ENCODE measurements around the gene MYH7.

MYH7 gene

DNA sequence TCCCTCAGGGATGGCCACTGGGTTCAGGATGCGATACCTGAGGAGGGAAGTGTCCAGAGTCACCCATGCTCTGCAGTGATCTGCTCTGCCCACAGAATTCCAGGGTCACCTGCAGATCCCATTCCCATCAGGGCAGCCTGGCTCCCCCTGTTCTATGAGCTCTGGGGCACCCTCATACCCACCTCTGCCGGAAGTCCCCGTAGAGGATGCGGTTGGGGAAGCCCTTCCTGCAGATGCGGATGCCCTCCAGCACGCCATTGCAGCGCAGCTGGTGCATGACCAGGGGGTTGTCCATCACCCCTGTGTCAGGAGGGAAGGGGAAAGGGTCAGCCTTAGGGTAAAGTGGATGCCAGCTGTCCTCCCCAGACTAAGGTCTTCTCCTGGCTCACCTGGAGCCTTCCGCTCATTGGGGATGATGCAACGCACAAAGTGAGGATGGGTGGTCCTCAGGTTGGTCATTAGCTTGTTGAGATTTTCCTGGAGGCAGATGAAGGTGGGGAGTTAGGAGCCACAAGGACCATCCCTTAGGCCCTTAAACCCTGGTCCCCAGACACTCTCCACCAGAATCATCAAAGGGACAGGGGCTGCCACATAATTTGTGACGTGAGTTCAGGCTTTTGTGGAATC is 38.6 kb downstream of the MYH7 start:
- Histone ChIP-seq H3K4me3 (ENCODE audit: low read depth, low read length) (no peak overlapping the region), H3K9me3 (ENCODE audit: control insufficient read depth, insufficient read depth, low read depth, low read length) (no peaks in the 10 kb centered on the region), H3K4me1 (ENCODE audit: control insufficient read depth, insufficient read depth, low read length) (no peaks in the 10 kb centered on the region), H3K36me3 (ENCODE audit: control insufficient read depth in 2 of 2, insufficient read depth in 1 of 2, low read length in 2 of 2) (no peaks in the 10 kb centered on the region), H3K27ac (ENCODE audit: extremely low read depth, low read depth, low read length) (no peak overlapping the region)
- CTCF ChIA-PET: interaction anchor here (0.5 kb wide), 1 partner anchor 211 kb away, joined by 4 read pairs; no protein-coding TSS in a partner anchor
- TF ChIP-seq ZNF175 (tag by site-specific recombination; IDR thresholded peaks at IDR 0.05) (no peak), TRIM28 (IDR thresholded peaks at IDR 0.05; ENCODE audit: borderline replicate concordance, low read length) (no peak), ZNF571 (tag by site-specific recombination; IDR thresholded peaks at IDR 0.05) (no peak)
- TF ChIP-seq, protein P1, sequence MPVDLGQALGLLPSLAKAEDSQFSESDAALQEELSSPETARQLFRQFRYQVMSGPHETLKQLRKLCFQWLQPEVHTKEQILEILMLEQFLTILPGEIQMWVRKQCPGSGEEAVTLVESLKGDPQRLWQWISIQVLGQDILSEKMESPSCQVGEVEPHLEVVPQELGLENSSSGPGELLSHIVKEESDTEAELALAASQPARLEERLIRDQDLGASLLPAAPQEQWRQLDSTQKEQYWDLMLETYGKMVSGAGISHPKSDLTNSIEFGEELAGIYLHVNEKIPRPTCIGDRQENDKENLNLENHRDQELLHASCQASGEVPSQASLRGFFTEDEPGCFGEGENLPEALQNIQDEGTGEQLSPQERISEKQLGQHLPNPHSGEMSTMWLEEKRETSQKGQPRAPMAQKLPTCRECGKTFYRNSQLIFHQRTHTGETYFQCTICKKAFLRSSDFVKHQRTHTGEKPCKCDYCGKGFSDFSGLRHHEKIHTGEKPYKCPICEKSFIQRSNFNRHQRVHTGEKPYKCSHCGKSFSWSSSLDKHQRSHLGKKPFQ (tag by site-specific recombination; IDR thresholded peaks at IDR 0.05): no peak
- POLR2A ChIA-PET: no interaction called here

DNA sequence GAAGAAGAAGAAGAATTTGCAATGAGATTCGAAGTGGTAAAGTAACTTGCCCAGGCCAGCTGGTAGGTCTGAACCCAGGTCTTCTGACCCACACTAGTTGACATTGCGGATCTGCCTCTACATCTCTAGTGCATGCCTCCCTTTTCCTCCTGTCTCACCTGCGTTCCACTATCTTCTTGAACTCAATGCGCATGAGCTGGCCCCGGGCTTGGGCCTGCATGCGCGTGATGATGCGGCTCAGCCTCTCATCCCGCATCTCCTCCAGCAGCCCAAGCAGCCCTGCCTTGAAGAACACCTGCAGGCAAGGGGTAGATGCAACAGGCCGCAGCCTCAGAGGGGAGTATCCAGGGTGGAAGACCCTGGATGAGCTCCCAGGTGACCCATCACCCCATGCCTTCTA is 39.3 kb downstream of the MYH7 start:
- H3K4me3 ChIP-seq (ENCODE audit: low read depth, low read length): no peak overlapping the region
- ChIA-PET CTCF (interaction anchor here (0.5 to 0.8 kb wide), 2 partner anchors 30 to 172 kb away, joined by 3 to 5 read pairs; no protein-coding TSS in a partner anchor), POLR2A (no interaction called here)
- H3K27ac ChIP-seq (ENCODE audit: extremely low read depth, low read depth, low read length): no peak overlapping the region
- no peaks in the 10 kb centered on the region for H3K9me3 ChIP-seq (ENCODE audit: control insufficient read depth, insufficient read depth, low read depth, low read length)
- TF ChIP-seq ZNF664 (tag by site-specific recombination; IDR thresholded peaks at IDR 0.05) (no peak), ZNF837 (tag by site-specific recombination; IDR thresholded peaks at IDR 0.05) (no peak), ZNF600 (tag by site-specific recombination; IDR thresholded peaks at IDR 0.05) (no peak), ZNF544 (tag by site-specific recombination; IDR thresholded peaks at IDR 0.05) (no peak), ZBTB21 (tag by site-specific recombination; IDR thresholded peaks at IDR 0.05) (no peak), ZNF76 (tag by site-specific recombination; IDR thresholded peaks at IDR 0.05; ENCODE audit: borderline replicate concordance, low read depth) (no peak), GLIS2 (tag by site-specific recombination; IDR thresholded peaks at IDR 0.05) (no peak), ZNF596 (tag by site-specific recombination; IDR thresholded peaks at IDR 0.05) (no peak), ZBTB17 (tag by site-specific recombination; IDR thresholded peaks at IDR 0.05) (no peak), ZNF677 (tag by site-specific recombination; IDR thresholded peaks at IDR 0.05) (no peak), OSR2 (tag by site-specific recombination; IDR thresholded peaks at IDR 0.05) (no peak)
- TF ChIP-seq, protein P2, sequence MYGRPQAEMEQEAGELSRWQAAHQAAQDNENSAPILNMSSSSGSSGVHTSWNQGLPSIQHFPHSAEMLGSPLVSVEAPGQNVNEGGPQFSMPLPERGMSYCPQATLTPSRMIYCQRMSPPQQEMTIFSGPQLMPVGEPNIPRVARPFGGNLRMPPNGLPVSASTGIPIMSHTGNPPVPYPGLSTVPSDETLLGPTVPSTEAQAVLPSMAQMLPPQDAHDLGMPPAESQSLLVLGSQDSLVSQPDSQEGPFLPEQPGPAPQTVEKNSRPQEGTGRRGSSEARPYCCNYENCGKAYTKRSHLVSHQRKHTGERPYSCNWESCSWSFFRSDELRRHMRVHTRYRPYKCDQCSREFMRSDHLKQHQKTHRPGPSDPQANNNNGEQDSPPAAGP (tag by site-specific recombination; IDR thresholded peaks at IDR 0.05): no peak
- TF ChIP-seq, protein P3, sequence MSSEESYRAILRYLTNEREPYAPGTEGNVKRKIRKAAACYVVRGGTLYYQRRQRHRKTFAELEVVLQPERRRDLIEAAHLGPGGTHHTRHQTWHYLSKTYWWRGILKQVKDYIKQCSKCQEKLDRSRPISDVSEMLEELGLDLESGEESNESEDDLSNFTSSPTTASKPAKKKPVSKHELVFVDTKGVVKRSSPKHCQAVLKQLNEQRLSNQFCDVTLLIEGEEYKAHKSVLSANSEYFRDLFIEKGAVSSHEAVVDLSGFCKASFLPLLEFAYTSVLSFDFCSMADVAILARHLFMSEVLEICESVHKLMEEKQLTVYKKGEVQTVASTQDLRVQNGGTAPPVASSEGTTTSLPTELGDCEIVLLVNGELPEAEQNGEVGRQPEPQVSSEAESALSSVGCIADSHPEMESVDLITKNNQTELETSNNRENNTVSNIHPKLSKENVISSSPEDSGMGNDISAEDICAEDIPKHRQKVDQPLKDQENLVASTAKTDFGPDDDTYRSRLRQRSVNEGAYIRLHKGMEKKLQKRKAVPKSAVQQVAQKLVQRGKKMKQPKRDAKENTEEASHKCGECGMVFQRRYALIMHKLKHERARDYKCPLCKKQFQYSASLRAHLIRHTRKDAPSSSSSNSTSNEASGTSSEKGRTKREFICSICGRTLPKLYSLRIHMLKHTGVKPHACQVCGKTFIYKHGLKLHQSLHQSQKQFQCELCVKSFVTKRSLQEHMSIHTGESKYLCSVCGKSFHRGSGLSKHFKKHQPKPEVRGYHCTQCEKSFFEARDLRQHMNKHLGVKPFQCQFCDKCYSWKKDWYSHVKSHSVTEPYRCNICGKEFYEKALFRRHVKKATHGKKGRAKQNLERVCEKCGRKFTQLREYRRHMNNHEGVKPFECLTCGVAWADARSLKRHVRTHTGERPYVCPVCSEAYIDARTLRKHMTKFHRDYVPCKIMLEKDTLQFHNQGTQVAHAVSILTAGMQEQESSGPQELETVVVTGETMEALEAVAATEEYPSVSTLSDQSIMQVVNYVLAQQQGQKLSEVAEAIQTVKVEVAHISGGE (tag by site-specific recombination; conservative IDR thresholded peaks at IDR 0.05; ENCODE audit: low read depth): no peak
- TF ChIP-seq, protein P4, sequence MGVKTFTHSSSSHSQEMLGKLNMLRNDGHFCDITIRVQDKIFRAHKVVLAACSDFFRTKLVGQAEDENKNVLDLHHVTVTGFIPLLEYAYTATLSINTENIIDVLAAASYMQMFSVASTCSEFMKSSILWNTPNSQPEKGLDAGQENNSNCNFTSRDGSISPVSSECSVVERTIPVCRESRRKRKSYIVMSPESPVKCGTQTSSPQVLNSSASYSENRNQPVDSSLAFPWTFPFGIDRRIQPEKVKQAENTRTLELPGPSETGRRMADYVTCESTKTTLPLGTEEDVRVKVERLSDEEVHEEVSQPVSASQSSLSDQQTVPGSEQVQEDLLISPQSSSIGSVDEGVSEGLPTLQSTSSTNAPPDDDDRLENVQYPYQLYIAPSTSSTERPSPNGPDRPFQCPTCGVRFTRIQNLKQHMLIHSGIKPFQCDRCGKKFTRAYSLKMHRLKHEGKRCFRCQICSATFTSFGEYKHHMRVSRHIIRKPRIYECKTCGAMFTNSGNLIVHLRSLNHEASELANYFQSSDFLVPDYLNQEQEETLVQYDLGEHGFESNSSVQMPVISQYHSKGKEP (tag by site-specific recombination; IDR thresholded peaks at IDR 0.05): no peak
- TF ChIP-seq, protein P5, sequence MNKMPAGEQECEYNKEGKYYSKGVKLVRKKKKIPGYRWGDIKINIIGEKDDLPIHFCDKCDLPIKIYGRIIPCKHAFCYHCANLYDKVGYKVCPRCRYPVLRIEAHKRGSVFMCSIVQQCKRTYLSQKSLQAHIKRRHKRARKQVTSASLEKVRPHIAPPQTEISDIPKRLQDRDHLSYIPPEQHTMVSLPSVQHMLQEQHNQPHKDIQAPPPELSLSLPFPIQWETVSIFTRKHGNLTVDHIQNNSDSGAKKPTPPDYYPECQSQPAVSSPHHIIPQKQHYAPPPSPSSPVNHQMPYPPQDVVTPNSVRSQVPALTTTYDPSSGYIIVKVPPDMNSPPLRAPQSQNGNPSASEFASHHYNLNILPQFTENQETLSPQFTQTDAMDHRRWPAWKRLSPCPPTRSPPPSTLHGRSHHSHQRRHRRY (tag by site-specific recombination; IDR thresholded peaks at IDR 0.05): no peak
- TF ChIP-seq, protein P1 (tag by site-specific recombination; IDR thresholded peaks at IDR 0.05): no peak
- H3K4me1 ChIP-seq (ENCODE audit: control insufficient read depth, insufficient read depth, low read length): no peaks in the 10 kb centered on the region
- H3K36me3 ChIP-seq (ENCODE audit: control insufficient read depth in 2 of 2, insufficient read depth in 1 of 2, low read length in 2 of 2): no peaks in the 10 kb centered on the region

Data from HEK293 (cell line).